HG03280 (cell line): ENCODE measurements around the gene BCAS3.

Experiments used
- ATAC-seq: cut with Tn5 transposase; IDR thresholded peaks from one replicate; pipeline ENCODE4 v1.9.1; 2021; ENCODE audit warnings: mild to moderate bottlenecking, moderate library complexity; ENCODE audit not compliant: unreplicated experiment

The BCAS3 gene

GRCh38 chr17:61410141-61411010, 732.7 kb downstream of the BCAS3 start:
- ATAC-seq = no peak

DNA sequence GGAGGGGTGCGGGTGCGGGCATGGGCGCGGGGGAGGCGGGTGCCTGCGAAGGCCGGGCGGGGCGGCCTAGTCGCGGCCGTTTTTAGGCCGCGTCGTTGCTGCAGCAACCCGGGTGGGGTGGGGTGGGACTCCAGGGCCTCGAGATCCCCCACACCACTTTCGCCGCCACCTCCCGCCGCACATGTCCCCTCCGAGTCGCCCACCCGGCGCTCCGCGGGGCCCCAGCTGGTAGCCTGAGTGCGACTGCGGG, 733.3 kb downstream of the BCAS3 start:
- ATAC-seq = no peak

GRCh38 chr17:61411261-61412142, 733.9 kb downstream of the BCAS3 start:
- ATAC-seq = peak; percentile 13

DNA sequence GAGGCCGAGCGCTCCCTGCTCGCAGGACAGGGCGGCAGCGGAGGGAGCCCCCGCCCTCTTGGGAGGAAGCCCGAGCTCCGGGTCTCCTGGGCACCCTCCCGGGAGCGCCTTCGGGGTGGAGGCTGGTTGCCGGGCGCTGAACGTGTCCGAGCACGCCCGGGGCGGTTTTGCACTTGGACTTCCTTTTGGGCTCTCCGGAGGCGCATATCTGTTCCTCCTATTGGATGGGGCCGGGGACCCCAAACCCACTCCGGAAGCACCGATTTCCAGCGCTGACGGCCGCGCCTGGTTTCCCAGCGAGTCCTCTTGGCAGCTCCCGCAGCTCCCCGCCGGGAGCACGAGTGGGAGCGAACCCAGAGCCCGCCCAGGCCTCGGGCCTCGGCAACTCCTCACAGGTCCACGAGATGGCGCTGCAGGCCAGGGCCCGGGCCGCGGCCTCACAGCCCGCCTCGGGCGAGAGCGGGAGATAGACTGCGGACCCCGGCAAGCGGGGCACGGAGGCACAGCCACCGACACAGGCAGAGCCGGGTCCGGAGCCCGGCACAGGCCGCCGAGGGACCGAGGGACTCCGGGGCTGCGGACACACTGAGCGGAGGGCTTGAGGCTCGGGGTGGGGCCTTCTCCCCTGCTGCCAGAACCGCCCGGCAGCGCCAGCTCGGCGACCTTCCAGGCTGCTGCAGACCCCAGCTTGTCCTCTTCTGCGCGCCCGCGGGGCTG, 734.6 kb downstream of the BCAS3 start:
- peak; percentile 62 for ATAC-seq

DNA sequence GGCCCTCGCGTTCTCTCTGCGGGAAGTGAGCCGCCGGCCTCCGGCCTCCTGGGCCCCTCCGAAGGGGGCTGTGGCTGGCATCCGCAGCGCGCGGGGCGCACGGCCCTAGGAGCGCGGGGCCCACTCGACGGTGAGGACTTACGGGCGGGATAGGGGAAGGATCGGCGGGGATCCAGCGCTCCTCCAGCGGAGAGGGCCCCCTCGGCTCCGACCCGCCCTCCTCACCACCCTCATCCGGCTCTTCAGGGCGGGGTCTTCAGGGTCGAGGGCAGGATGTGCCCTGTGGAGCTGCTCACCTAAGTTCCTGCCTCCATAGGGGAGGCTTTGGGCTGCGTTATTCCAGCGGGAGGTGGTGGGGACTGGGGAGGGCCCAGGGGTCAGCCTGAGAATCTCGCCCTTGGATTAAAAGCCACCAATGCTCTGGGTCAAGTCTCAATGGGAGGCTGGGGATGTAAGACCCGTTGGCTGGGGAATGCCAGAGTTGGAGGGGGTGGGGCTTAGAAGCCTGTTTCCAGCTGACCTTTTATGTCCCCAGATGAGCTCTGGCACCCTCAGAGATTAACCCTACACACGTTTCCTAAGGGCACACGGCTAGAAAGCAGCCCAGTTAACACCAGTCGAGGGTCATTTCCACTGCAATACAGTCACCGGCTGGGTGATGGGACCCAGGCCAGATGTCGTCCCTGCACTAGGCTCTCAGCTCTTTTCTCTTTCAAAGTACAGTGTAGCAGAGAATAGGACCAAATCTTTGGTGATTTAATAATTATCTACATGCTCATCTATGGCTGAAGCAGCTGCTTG, 735.4 kb downstream of the BCAS3 start:
- ATAC-seq = no peak

DNA sequence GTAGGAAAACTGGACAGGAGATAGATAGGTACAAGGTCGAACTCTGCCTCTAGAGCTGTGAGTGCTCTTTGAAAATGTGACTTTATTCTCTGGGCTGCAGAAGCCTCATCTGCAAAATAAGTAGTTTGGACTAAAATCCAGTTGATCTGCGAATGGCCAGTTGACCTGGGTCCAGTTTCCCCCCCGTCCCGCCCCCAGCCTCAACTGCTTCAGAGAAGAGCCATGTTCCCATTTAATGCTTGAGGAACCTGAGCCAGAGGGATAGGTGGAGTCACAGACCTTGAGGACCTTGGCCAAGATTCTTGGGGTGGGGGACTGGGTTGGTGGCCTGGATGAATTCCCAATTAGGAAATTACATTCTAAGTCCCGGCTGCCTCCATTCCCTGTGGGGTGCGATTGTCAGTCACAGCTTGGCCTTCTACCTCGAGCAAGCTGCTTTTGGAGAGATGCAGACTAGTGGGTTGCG, 736.0 kb downstream of the BCAS3 start:
- no peak for ATAC-seq

DNA sequence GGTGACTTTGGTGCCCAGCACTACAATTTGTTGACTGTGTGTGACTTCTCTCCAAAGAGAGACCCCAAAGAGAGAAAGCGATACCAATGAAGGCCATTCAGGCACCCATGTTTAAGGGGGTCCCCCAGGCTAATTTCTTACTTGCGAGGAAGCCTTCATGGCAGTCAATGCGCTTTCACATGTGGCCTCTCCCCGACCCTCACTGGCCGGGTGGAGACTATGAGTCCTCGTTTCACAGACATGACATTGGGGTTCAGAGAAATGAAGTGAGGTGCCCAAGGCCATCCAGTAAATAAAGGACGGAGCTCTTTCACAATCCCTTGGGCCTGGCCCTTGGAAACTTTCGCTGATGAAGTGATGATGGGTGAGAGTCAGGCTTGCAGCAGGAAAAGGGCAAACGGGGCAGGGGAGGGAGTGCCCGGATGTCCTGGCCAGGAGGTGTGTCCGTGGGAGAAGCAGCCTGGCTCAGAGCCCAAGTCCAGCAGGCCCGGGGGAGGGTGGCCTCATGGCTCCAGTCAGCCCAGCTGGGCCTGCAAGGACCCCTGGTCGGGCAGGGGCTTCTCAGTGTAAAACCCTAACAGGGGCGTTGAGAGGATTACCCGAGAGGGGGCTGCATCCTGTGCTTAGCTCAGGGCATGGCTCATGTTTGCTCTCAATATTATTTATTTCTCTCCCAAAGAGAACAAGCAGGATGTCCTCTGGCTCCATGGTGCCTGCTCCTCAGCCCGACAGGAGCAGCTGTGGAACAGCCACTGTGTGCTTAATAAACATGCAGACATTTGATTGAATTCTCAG, 736.7 kb downstream of the BCAS3 start:
- ATAC-seq = no peak

DNA sequence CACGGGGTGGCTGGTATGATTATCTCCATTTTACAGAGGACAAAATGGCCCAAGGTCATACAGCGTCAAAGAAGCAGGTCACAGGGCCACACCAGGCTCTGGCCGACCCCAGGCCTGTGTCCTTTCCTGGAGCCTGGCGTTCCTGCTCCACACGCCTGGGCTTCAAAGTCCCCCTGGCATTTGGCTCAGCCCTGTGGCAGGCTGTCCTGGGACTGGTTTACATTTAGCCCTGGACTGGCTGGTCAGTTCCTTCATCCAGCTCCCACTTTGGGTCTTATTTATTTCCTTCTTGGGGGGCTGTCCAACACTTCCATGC, 737.2 kb downstream of the BCAS3 start:
- no peak for ATAC-seq

- ATAC-seq = no peak
Measured at GRCh38 chr17:61415374-61416210, 737.9 kb downstream of the BCAS3 start.

DNA sequence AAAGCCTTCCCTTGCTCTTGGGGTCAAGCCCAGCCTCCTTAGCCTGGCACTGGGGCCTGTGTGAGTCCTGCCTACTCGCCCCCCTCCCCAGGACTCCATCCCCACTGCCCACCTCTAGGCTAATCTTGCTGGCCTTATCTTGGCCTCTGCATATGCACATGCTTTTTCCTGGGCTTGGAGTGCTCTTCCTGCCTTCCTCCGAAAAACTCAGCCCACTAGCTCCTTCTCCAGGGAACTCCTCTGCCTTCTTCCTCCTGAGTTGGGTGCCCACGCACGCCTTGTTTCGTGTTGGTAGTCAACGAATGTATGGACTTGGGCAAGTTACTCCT, 738.5 kb downstream of the BCAS3 start:
- ATAC-seq = no peak

- no peak for ATAC-seq
Measured at GRCh38 chr17:61416540-61417363, 739.1 kb downstream of the BCAS3 start.

DNA sequence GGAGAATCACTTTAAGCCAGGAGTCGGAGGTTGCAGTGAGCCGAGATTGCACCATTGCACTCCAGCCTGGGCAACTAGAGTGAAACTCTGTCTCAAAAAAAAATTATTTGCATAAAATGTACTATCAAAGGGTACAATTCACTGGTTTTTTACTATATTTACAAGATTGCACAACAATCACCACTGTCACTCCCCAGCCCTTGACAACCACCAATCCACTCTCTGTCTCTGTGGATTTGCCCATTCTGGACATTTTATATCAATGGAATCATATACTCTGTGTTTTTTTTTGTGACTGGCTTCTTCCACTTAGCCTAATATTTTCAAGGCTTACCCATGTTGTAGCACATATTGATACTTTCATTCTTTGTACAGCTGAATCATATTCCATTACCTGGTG, 740.8 kb downstream of the BCAS3 start:
- ATAC-seq = no peak

- no peak for ATAC-seq
Measured at GRCh38 chr17:61419496-61420046, 741.9 kb downstream of the BCAS3 start.

- no peak for ATAC-seq
Measured at GRCh38 chr17:61420052-61420451, 742.4 kb downstream of the BCAS3 start.

DNA sequence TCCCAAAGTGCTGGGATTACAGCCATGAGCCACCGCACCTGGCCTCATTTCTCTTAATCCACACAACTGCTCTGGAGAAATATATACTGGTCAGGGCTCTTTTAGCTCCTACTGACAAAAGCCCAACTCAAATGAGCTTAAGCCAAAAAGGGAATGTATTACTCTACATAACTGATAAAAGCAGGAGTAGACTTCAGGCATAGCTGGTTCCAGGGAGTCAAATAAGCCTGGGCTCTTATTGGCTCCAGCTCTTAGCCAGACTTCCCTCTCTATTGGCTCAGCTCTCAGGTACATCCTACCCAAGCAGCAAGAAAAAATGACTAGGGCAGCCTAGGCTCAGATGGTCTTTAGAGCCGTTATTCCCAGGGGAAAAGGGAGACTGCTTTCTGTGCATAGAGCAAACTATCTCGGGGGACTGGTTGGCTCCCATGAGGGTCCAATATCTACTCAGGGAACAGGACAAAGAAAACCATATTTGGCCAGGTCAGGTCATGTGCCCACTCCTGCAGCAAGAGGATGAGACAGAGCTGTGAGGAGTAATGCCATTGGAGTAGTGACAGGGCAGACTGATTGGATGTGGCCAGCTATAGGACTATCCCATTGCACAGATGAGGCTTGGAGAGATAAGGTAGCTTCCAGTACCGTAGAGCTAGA, 743.2 kb downstream of the BCAS3 start:
- no peak for ATAC-seq

DNA sequence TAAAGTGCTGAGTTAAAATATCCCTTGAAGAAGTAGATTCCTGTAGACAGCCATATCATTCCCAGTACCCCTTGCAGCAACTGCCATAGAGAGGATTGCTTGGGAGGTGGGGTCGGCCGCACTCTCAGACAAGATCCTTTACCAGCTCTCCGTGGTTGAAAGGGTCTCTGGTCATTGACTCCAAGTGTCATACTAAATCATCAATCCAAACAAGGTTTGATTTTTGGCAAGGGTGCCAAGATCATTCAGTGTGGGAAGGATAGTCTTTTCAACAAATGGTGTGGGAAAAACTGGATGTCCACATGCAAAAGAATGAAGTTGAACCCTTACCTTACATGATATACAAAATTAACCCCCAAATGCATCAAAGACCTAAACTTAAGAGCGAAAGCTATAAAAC, 743.8 kb downstream of the BCAS3 start:
- no peak for ATAC-seq

- no peak for ATAC-seq
Measured at GRCh38 chr17:61422116-61422799, 744.6 kb downstream of the BCAS3 start.
